K562 (cell line): ENCODE results near the gene ANKRD27. TPM values are rescaled to one million over a fixed set of nuclear protein-coding genes. Genes with fewer than 3 reads are reported as not detected.

Experiments used
- ATAC-seq: fragments of 200-7000 bp; cut with Tn5 transposase; 3 replicates; pipeline ENCODE4 v1.9.1; 2020; ENCODE audit warnings: moderate library complexity
- BruUV-seq: library from RNA; stranded (reverse); fragments of 400-500 nt; replicated peaks from 2 replicates; lab custom pipeline; 2021; lab: Mats Ljungman, UMichigan
- CTCF ChIA-PET: fragments of 300-600 bp; formaldehyde crosslinking; extraction: SDS; loops from one replicate; lab custom pipeline; 2021; ENCODE audit warnings: low intra/inter-chr PET ratio; lab: Yijun Ruan, JAX
- POLR2A ChIA-PET: fragments of 300-600, 350-650 bp; sonication (Branson Sonifier 250); formaldehyde crosslinking; extraction: SDS; loops from one replicate; lab custom pipeline; 2021; ENCODE audit warnings: antibody characterized with exemption, inconsistent platforms; lab: Yijun Ruan, JAX
- DNase-seq, 4 experiments: peaks; one replicate each; pipeline versions ENCODE4 v3.0.0 to v3.0.0-alpha.2; 2011 to 2018; ENCODE audit warnings: low spot score in 3 of 4, mixed read lengths in 3 of 4; ENCODE audit errors: extremely low read depth in 1 of 4
- FAIRE-seq: peaks from 2 replicates; lab custom pipeline; 2011; peaks lifted over from hg19 to GRCh38; lab: Jason Lieb, UNC
- H2AFZ ChIP-seq: 2 replicates; pipeline ENCODE4 v1.6.0; 2011; ENCODE audit warnings: low read depth, low read length, control low read depth, inconsistent platforms
- H3K27ac ChIP-seq: fragments of 200-600 bp; 3 replicates; pipeline ENCODE4 v1.8.0; 2011; ENCODE audit warnings: low read depth, mild to moderate bottlenecking, control low read depth, inconsistent platforms, low read length, moderate library complexity, mixed read lengths; ENCODE audit errors: extremely low read depth
- H3K27me3 ChIP-seq, 2 experiments: fragments of 300-600 bp in 1 of 2; 2 replicates in 1 of 2; 3 replicates in 1 of 2; pipeline versions ENCODE4 v1.6.0 to v1.8.0; 2011; ENCODE audit warnings: inconsistent platforms in 2 of 2, low read length in 2 of 2, mild to moderate bottlenecking in 1 of 2, mixed read lengths in 1 of 2, moderate library complexity in 1 of 2; ENCODE audit not compliant: control insufficient read depth in 2 of 2, insufficient read depth in 2 of 2
- H3K36me3 ChIP-seq: fragments of 300-600 bp; 3 replicates; pipeline ENCODE4 v1.8.0; 2011; ENCODE audit warnings: mild to moderate bottlenecking, low read length, inconsistent platforms; ENCODE audit not compliant: control insufficient read depth, insufficient read depth
- H3K4me1 ChIP-seq, 2 experiments: fragments of 200-600 bp in 1 of 2; replicated peaks in 1 of 2; 2 replicates in 1 of 2; 3 replicates in 1 of 2; pipeline versions ENCODE4 v1.5.1 to v1.8.0; 2011; ENCODE audit warnings: inconsistent platforms in 2 of 2, low read length in 2 of 2, mild to moderate bottlenecking in 1 of 2, mixed read lengths in 1 of 2, moderate library complexity in 1 of 2; ENCODE audit not compliant: control insufficient read depth in 2 of 2, insufficient read depth in 2 of 2
- H3K4me2 ChIP-seq: 2 replicates; pipeline ENCODE4 v1.6.1; 2011; ENCODE audit warnings: low read length, control low read depth, inconsistent platforms, mixed read lengths; ENCODE audit not compliant: insufficient read depth
- H3K4me3 ChIP-seq: fragments of 200-600 bp; sonication (generic), shearing (Covaris generic); 2 replicates; pipeline ENCODE4 v1.5.1; 2016; ENCODE audit warnings: control low read depth, inconsistent platforms
- H3K79me2 ChIP-seq: fragments of 200-600 bp; 3 replicates; pipeline ENCODE4 v1.8.0; 2011; ENCODE audit warnings: low read length, inconsistent platforms; ENCODE audit not compliant: control insufficient read depth, insufficient read depth
- H3K9ac ChIP-seq, 2 experiments: 2 replicates each; pipeline versions ENCODE4 v1.6.0 to v1.6.1; 2011; ENCODE audit warnings: low read depth in 2 of 2, low read length in 2 of 2, control low read depth in 1 of 2, inconsistent platforms in 1 of 2, mild to moderate bottlenecking in 1 of 2, mixed read lengths in 1 of 2; ENCODE audit not compliant: insufficient read depth in 1 of 2
- H3K9me1 ChIP-seq: one replicate; pipeline ENCODE4 v1.6.0; 2011; ENCODE audit warnings: inconsistent platforms, mild to moderate bottlenecking, low read length, moderate library complexity; ENCODE audit not compliant: control insufficient read depth, insufficient read depth
- H3K9me3 ChIP-seq: replicated peaks from 2 replicates; pipeline ENCODE4 v1.5.1; 2011; ENCODE audit warnings: low read depth, low read length, inconsistent platforms; ENCODE audit not compliant: control insufficient read depth, insufficient read depth
- H4K20me1 ChIP-seq: replicated peaks from 2 replicates; pipeline ENCODE4 v1.6.1; 2011; ENCODE audit warnings: low read length, inconsistent platforms, mixed read lengths; ENCODE audit not compliant: control insufficient read depth, insufficient read depth
- LEF1 ChIP-seq: fragments of 450-650 bp; IDR thresholded peaks from 2 replicates; pipeline ENCODE4 v1.6.1; 2016; ENCODE audit warnings: mild to moderate bottlenecking
- POLR2AphosphoS2 ChIP-seq: IDR thresholded peaks from 2 replicates; pipeline ENCODE4 v1.6.1; 2012; ENCODE audit warnings: low read length, improper control_type of control experiment
- ZKSCAN1 ChIP-seq: fragments of 150-350 bp; IDR thresholded peaks from 2 replicates; pipeline ENCODE4 v1.6.1; 2016; ENCODE audit warnings: low read depth, low read length
- ZKSCAN8 ChIP-seq: fragments of 200-800 bp; sonication (Bioruptor generic); IDR thresholded peaks from 2 replicates; pipeline ENCODE4 v1.6.1; 2016; ENCODE audit warnings: missing genetic modification characterization, missing compliant biosample characterization
- ZNF232 ChIP-seq: sonication (generic); formaldehyde crosslinking; IDR thresholded peaks from 2 replicates; pipeline ENCODE4 v1.8.0; 2022; ENCODE audit warnings: mild to moderate bottlenecking, missing genetic modification reagents
- ZNF407 ChIP-seq: fragments of 450-650 bp; IDR thresholded peaks from 2 replicates; pipeline ENCODE4 v1.6.1; 2016; ENCODE audit warnings: low read depth
- WGBS: fragments of 100-300 bp; shearing (Covaris generic); methylation state at CpG from one replicate; pipeline ENCODE4 v1.1.6; 2016; ENCODE audit warnings: low coverage, mixed read lengths; ENCODE audit not compliant: insufficient coverage; ENCODE audit errors: missing lambda C conversion rate; 5-methylcytosine and 5-hydroxymethylcytosine counted together
- in situ Hi-C: fragments of 300-500 bp; cut with MboI; formaldehyde crosslinking; loops from 4 replicates; pipeline ENCODE4 v1.15.0; 2018; ENCODE audit warnings: inconsistent platforms, mixed read lengths
- intact Hi-C: fragments of 100-400 bp; cut with micrococcal nuclease; formaldehyde crosslinking; loops from 2 replicates; pipeline ENCODE4 v1.14.2; 2022
- polyA plus RNA-seq, 8 experiments: library from polyadenylated mRNA; depleted of rRNA in 4 of 8; stranded (reverse) in 5 of 8; unstranded in 3 of 8; fragments of >200 nt; fragmentation: Nextera tagmentation in 2 of 8; fragmentation: Illumina TruSeq in 1 of 8; extraction: Ambion mirVana in 2 of 8; extraction: Trizol in 1 of 8; gene quantifications; 2 replicates each; pipeline versions ENCODE4 v1.2.1 to v1.2.3, GENCODE V29; 2011 to 2014; ENCODE audit warnings: inconsistent platforms in 1 of 8, missing spikeins in 1 of 8
- total RNA-seq, 7 experiments: library from RNA; depleted of rRNA in 6 of 7; stranded (reverse); fragments of >200 nt in 6 of 7; fragmentation: Illumina TruSeq in 2 of 7; extraction: Trizol in 2 of 7; gene quantifications; 2 replicates each; pipeline versions ENCODE4 v1.2.1 to v1.2.3, GENCODE V29; 2011 to 2021; ENCODE audit warnings: low replicate concordance in 1 of 7

The ANKRD27 gene
- total and polyA plus RNA-seq, 9 of the 15 experiments (the other 6 are each of a cell fraction or from before 2014, with no cell fraction given) = 5.3 to 71.3 (median 54.2) TPM

- H3K27ac ChIP-seq = no peak overlapping the region
- CTCF ChIA-PET = no interaction called here
- ATAC-seq (no peak), FAIRE-seq (no peak), DNase-seq (no peak)
- no peaks in the 10 kb centered on the region for H4K20me1 ChIP-seq
- H3K9me1 ChIP-seq = no peaks in the 10 kb centered on the region
- no peaks in the 10 kb centered on the region for H3K27me3 ChIP-seq
- no peak overlapping the region for H3K4me2 ChIP-seq
- H3K36me3 ChIP-seq = peaks cover 81% of the 10 kb centered on the region
- in situ Hi-C loops (no loop called here), intact Hi-C loops (no loop called here)
- 94% methylated on average over 14 of the region's 15 CpGs for WGBS
- no peak overlapping the region for H3K9ac ChIP-seq
- TF ChIP-seq ZNF232 (CRISPR knock-in tag) (no peak), ZKSCAN1 (no peak), ZNF407 (no peak), LEF1 (no peak), ZKSCAN8 (no peak), POLR2AphosphoS2 (no peak)
- no peaks in the 10 kb centered on the region for H3K79me2 ChIP-seq
- H3K4me3 ChIP-seq = no peak overlapping the region
- no TSS peak for BruUV-seq
- peaks cover 0 to 5% of the 10 kb centered on the region in 2 experiments; a peak in 1 of 5 replicates for H3K4me1 ChIP-seq
- no peaks in the 10 kb centered on the region for H3K9me3 ChIP-seq
- POLR2A ChIA-PET = no interaction called here
- no peak overlapping the region for H2AFZ ChIP-seq
Measured at GRCh38 chr19:32606289-32606688, 68.7 kb downstream of the ANKRD27 start.
